HAP-1 (cell line): ENCODE measurements around the gene ARGFX.
A peak's percentile ranks its signal among the peaks of the same experiment; 100 is the strongest.
"Not testable (repeated sequence)": the region's sequence is repeated elsewhere in the genome, so short reads cannot be mapped to it uniquely, and the experiment has no call there.

Experiments used
- DNase-seq, 2 experiments: peaks; one replicate each; pipeline ENCODE4 v3.0.0-alpha.2; 2016 to 2020; ENCODE audit warnings: low spot score in 2 of 2
- H3K27me3 ChIP-seq: fragments of 250-450 bp; sonication (Bioruptor Pico); 2 replicates; pipeline ENCODE4 v1.5.1; 2020; ENCODE audit warnings: low read depth, mild to moderate bottlenecking, moderate library complexity
- H3K36me3 ChIP-seq: fragments of 250-450 bp; sonication (Bioruptor Pico); replicated peaks from 2 replicates; pipeline ENCODE4 v1.5.1; 2020; ENCODE audit warnings: mild to moderate bottlenecking
- H3K4me1 ChIP-seq: fragments of 250-450 bp; sonication (Bioruptor Pico); 2 replicates; pipeline ENCODE4 v1.5.1; 2020; ENCODE audit warnings: mild to moderate bottlenecking
- H3K4me3 ChIP-seq: fragments of 250-450 bp; sonication (Bioruptor Pico); 2 replicates; pipeline ENCODE4 v1.5.1; 2020; ENCODE audit warnings: mild to moderate bottlenecking, moderate library complexity
- H3K9me3 ChIP-seq: fragments of 250-450 bp; sonication (Bioruptor Pico); 2 replicates; pipeline ENCODE4 v1.5.1; 2020; ENCODE audit warnings: mild to moderate bottlenecking, moderate library complexity
- in situ Hi-C: fragments of 300-500 bp; cut with MboI; formaldehyde crosslinking; loops from 3 replicates; pipeline ENCODE4 v1.14.3; 2020; ENCODE audit warnings: low sequenced_read_pairs, inconsistent platforms, mixed read lengths

ARGFX gene

GRCh38 chr3:121574449-121574848, 6.7 kb downstream of the ARGFX start:
- Histone ChIP-seq H3K4me1 (no peaks in the 10 kb centered on the region), H3K4me3 (no peak overlapping the region), H3K27me3 (no peaks in the 10 kb centered on the region), H3K9me3 (no peaks in the 10 kb centered on the region), H3K36me3 (no peaks in the 10 kb centered on the region)
- in situ Hi-C loops, result loop anchor here (25.0 kb wide), 1 partner anchor 688 kb away; no protein-coding TSS in a partner anchor
- DNase-seq, result no peak

GRCh38 chr3:121581691-121582090, 13.9 kb downstream of the ARGFX start:
- in situ Hi-C loops, result no loop called here

GRCh38 chr3:121584418-121584817, 16.7 kb downstream of the ARGFX start:
- Histone ChIP-seq H3K9me3 (no peaks in the 10 kb centered on the region), H3K36me3 (no peaks in the 10 kb centered on the region), H3K4me3 (no peak overlapping the region), H3K27me3 (no peaks in the 10 kb centered on the region), H3K4me1 (no peaks in the 10 kb centered on the region)
- no peak for DNase-seq
- in situ Hi-C loops, result no loop called here

More at GRCh38 chr3:121581691-121582090, 13.9 kb downstream of the ARGFX start:
- no peaks in the 10 kb centered on the region for H3K36me3 ChIP-seq
- H3K4me3 ChIP-seq, result no peak overlapping the region
- no peaks in the 10 kb centered on the region for H3K4me1 ChIP-seq
- no peak for DNase-seq
- no peaks in the 10 kb centered on the region for H3K9me3 ChIP-seq
- H3K27me3 ChIP-seq, result no peaks in the 10 kb centered on the region

DNA sequence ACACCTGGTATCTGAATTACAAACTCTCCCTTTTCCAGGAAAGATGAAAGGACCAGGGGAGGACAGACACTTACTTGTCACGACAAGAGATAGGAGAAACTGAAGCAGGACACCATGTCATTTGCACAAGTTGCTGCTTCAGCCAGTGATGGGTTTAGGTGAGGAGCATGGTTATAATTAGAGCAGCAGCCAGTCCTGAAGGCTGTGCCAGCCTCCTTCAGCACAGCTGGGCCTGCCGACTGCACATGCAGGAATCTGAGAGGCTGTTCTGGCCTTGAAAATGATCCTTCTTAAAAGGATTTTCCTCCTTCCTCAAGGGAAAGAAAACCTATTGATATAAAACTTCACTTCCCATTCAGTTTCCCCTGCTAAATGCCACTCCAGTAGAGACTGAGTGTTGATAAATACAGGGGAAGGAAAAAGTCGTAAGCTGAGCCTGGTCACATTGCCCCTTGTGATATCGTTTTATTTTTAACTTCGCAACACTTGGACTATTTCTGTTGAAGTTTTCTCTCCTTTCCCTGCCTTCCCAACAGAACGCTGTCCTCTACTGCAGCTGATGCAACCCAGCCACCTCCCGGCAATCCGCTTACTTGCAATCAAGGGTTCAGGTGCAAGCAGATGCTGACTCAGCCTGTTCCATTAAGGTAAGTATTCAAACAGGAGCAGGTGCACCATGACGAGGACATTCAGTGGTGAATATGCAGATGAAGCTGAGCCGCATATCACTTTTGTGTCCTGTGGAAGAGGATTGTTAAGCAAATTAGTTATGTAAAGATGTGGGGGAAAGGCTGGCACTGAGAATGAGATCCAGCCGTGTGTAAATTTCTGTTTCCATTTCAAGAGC, 25.3 kb downstream of the ARGFX start, which contains the start of gene FBXO40:
Gene FBXO40, plus strand, starts transcription at position 524 of the 847 bp plus-strand sequence. CDS start 27,197 bp downstream, outside the sequence.
- peak; percentile 64 to 66 for DNase-seq
- no peaks in the 10 kb centered on the region for H3K36me3 ChIP-seq
- H3K4me1 ChIP-seq, result peaks cover 13% of the 10 kb centered on the region
- in situ Hi-C loops, result no loop called here
- H3K4me3 ChIP-seq, result no peak within 1 kb of the TSS
- H3K9me3 ChIP-seq, result no peaks in the 10 kb centered on the region
- no peaks in the 10 kb centered on the region for H3K27me3 ChIP-seq

- H3K4me3 ChIP-seq, H3K36me3 ChIP-seq, DNase-seq, H3K9me3 ChIP-seq, in situ Hi-C loops, H3K27me3 ChIP-seq: not testable (repeated sequence)
- peaks cover 13% of the 10 kb centered on the region for H3K4me1 ChIP-seq
These were observed 26.1 kb downstream of the ARGFX start for GRCh38 chr3:121593806-121594205.

- no peaks in the 10 kb centered on the region for H3K27me3 ChIP-seq
- H3K36me3 ChIP-seq, result no peaks in the 10 kb centered on the region
- no peaks in the 10 kb centered on the region for H3K9me3 ChIP-seq
- H3K4me1 ChIP-seq, result peaks cover 13% of the 10 kb centered on the region
- in situ Hi-C loops, result no loop called here
- no peak for DNase-seq
- H3K4me3 ChIP-seq, result no peak overlapping the region
These were observed 27.1 kb downstream of the ARGFX start for GRCh38 chr3:121594850-121595249.

DNA sequence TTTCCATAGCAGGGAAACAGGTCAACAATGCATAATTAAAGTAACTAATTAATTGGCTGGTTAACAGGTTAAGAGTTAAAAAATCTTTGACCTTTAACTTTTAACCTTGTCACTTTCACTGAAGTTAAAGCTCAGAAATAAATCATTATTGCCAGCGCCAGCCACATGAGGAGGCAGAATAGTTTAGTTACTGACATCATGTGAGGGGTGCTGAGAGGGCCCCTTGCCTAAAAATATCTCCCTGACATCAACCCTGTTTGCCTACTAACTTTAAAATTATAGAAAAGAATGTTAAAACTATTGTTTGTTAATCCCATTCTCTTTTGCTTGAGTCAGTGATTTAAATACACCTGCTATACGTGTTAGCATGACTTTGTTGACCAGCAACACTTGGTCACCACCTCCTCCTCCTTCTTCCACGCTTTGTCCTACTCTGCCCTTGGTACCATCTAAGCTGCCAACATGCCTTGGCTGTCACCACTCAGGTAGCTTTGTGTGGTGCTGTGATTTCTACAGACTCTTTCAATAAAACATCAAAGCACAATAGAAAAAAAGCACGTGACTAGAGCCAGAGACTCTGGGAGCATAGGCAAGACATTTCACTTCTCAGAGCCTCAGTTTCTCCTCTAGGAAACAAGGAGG, 28.1 kb downstream of the ARGFX start:
- H3K9me3 ChIP-seq, result no peaks in the 10 kb centered on the region
- in situ Hi-C loops, result no loop called here
- no peak overlapping the region for H3K4me3 ChIP-seq
- peaks cover 13% of the 10 kb centered on the region for H3K4me1 ChIP-seq
- no peaks in the 10 kb centered on the region for H3K27me3 ChIP-seq
- no peak for DNase-seq
- no peaks in the 10 kb centered on the region for H3K36me3 ChIP-seq

GRCh38 chr3:121598564-121598963, 30.8 kb downstream of the ARGFX start:
- no peak for DNase-seq
- Histone ChIP-seq H3K4me3 (no peak overlapping the region), H3K9me3 (no peaks in the 10 kb centered on the region), H3K36me3 (no peaks in the 10 kb centered on the region), H3K4me1 (peaks cover 3% of the 10 kb centered on the region), H3K27me3 (no peaks in the 10 kb centered on the region)
- in situ Hi-C loops, result no loop called here

- H3K27me3 ChIP-seq, H3K9me3 ChIP-seq, H3K4me1 ChIP-seq, H3K36me3 ChIP-seq, DNase-seq, in situ Hi-C loops, H3K4me3 ChIP-seq: not testable (repeated sequence)
These were observed 32.2 kb downstream of the ARGFX start for GRCh38 chr3:121599900-121600299.

GRCh38 chr3:121601212-121601812, 33.6 kb downstream of the ARGFX start:
- H3K4me1 ChIP-seq, result no peaks in the 10 kb centered on the region; the same call in 1 of the 2 replicates
- no peaks in the 10 kb centered on the region for H3K36me3 ChIP-seq
- no peak for DNase-seq
- in situ Hi-C loops, result no loop called here
- no peaks in the 10 kb centered on the region for H3K27me3 ChIP-seq
- H3K9me3 ChIP-seq, result no peaks in the 10 kb centered on the region
- H3K4me3 ChIP-seq, result no peak overlapping the region

DNA sequence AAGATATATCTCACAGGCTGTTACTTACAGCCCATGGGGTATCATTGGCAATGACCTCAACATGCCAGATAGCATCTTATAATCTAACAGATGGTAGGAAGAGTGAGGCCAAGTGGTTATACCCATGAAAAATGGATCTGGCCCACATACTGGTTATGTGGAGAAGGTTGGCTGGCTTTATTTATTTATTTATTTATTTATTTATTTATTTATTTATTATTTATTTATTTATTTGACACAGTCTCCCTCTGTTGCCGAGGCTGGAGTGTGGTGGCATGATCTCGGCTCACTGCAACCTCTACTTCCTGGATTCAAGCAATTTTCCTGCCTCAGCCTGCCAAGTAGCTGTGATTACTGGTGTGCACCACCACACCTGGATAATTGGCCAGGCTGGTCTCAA, 37.0 kb downstream of the ARGFX start:
- no peaks in the 10 kb centered on the region for H3K36me3 ChIP-seq
- no peaks in the 10 kb centered on the region for H3K9me3 ChIP-seq
- no peak overlapping the region for H3K4me3 ChIP-seq
- DNase-seq, result no peak
- no peaks in the 10 kb centered on the region for H3K27me3 ChIP-seq
- no peaks in the 10 kb centered on the region for H3K4me1 ChIP-seq
- in situ Hi-C loops, result no loop called here

- no peak overlapping the region for H3K4me3 ChIP-seq
- no peaks in the 10 kb centered on the region for H3K27me3 ChIP-seq
- no peak for DNase-seq
- no peaks in the 10 kb centered on the region for H3K36me3 ChIP-seq
- H3K4me1 ChIP-seq, result no peaks in the 10 kb centered on the region
- in situ Hi-C loops, result no loop called here
- H3K9me3 ChIP-seq, result no peaks in the 10 kb centered on the region
These were observed 38.4 kb downstream of the ARGFX start for GRCh38 chr3:121606106-121606505.
